K562 (cell line): ENCODE measurements around the gene SLC17A9.

ENCODE experiments used
- JUND ChIP-seq, 2 experiments: IDR thresholded peaks; 2 replicates in 1 of 2; 3 replicates in 1 of 2; pipeline ENCODE4 v1.6.1; 2011; ENCODE audit warnings: borderline replicate concordance in 2 of 2, low read depth in 2 of 2, low read length in 2 of 2, improper control_type of control experiment in 1 of 2, missing biosample characterization in 1 of 2, missing genetic modification characterization in 1 of 2, missing genetic modification reagents in 1 of 2
- SP1 ChIP-seq: sonication (generic); formaldehyde crosslinking; IDR thresholded peaks from 2 replicates; pipeline ENCODE4 v1.8.1; 2022; ENCODE audit warnings: mild to moderate bottlenecking, missing genetic modification reagents
- TF ChIP-seq, protein P1 (sequence below), 3 experiments: IDR thresholded peaks in 2 of 3; conservative IDR thresholded peaks in 1 of 3; 2 replicates each; pipeline ENCODE4 v1.5.1; 2011 to 2012; ENCODE audit warnings: low read length in 3 of 3, mild to moderate bottlenecking in 3 of 3, control low read depth in 2 of 3, improper control_type of control experiment in 1 of 3, inconsistent platforms in 1 of 3, low read depth in 1 of 3, mixed read lengths in 1 of 3, moderate library complexity in 1 of 3; ENCODE audit not compliant: insufficient read depth in 2 of 3

DNA sequence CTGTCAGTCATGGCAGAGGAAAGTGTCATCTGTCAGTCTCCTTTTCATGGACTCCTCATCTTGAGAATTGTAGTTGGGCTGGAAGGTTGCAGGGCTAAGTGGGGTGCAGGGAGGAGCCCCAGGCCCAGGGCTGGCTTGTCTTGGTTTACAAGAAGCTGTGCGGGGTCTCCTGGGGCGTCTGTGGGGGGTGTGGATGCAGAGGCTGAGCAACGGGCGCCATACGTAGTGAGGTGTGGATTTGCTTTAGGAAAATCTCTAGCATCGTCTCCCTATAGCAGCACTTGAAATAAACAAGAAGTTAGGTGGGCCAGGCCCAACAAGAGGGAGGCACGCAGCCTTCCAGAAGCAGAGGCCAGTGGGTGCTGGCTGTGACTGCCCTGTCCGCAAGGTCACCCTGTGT, 1.8 kb upstream of the SLC17A9 start:
- no peak for TF ChIP-seq SP1 (CRISPR knock-in tag)
- TF ChIP-seq, protein P1, sequence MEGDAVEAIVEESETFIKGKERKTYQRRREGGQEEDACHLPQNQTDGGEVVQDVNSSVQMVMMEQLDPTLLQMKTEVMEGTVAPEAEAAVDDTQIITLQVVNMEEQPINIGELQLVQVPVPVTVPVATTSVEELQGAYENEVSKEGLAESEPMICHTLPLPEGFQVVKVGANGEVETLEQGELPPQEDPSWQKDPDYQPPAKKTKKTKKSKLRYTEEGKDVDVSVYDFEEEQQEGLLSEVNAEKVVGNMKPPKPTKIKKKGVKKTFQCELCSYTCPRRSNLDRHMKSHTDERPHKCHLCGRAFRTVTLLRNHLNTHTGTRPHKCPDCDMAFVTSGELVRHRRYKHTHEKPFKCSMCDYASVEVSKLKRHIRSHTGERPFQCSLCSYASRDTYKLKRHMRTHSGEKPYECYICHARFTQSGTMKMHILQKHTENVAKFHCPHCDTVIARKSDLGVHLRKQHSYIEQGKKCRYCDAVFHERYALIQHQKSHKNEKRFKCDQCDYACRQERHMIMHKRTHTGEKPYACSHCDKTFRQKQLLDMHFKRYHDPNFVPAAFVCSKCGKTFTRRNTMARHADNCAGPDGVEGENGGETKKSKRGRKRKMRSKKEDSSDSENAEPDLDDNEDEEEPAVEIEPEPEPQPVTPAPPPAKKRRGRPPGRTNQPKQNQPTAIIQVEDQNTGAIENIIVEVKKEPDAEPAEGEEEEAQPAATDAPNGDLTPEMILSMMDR (IDR thresholded peaks at IDR 0.05 in 2 of 3, conservative IDR thresholded peaks at IDR 0.05 in 1 of 3; ENCODE audit: insufficient read depth in 2 of 3, low read depth in 1 of 3, low read length in 3 of 3) = no peak
- no peak for TF ChIP-seq JUND (IDR thresholded peaks at IDR 0.05; ENCODE audit: borderline replicate concordance, low read depth, low read length)
- TF ChIP-seq JUND (tag; IDR thresholded peaks at IDR 0.05; ENCODE audit: borderline replicate concordance, low read depth, low read length) = no peak
